GM12873 (cell line): Measurements from ENCODE around the gene ZRANB2.

Source experiments
- CTCF ChIP-seq: IDR thresholded peaks from 2 replicates; pipeline ENCODE4 v1.5.1; 2012; ENCODE audit warnings: low read depth, mild to moderate bottlenecking, moderate library complexity, low read length, control low read depth; ENCODE audit not compliant: insufficient read depth; ENCODE audit errors: missing control alignments

The ZRANB2 gene

GRCh38 chr1:71014178-71014579 lies 66.7 kb downstream of the ZRANB2 start:
- TF ChIP-seq CTCF = no peak
